ENCODE results near the gene SLC12A8.

SLC12A8 gene

DNA sequence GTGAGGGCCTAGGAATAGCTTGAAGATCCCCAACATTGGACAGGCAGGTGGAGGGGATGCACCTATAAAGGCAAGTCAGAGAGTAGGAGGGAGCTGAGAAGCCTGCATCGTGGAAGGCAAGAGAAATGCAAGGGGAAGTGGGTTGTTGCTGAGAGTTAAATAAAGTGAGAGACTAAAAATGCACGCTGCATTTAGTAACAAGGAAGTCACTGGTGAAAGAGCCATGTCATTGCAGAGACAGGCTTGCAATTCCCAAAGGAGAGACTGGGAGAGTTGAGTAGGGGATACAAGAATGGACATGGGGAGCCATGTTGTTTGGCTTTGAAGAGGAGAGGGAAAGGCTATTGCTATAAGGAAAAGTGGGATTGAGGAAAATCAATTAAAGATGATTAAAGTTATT is 79.7 kb downstream of the SLC12A8 start:
- Histone ChIP-seq H3K4me1 (ENCODE audit: control insufficient read depth in 2 of 2, insufficient read depth in 2 of 2, low read length in 2 of 2) (peaks cover 6% of the 10 kb centered on the region in 2 donors), H3K4me3 (ENCODE audit: low read length in 2 of 2) (no peak overlapping the region), H3K36me3 (ENCODE audit: control insufficient read depth in 2 of 2, insufficient read depth in 2 of 2, low read length in 2 of 2) (no peaks in the 10 kb centered on the region), H3K9me3 (ENCODE audit: control insufficient read depth in 2 of 2, low read length in 2 of 2) (no peaks in the 10 kb centered on the region), H3K27ac (ENCODE audit: low read depth in 2 of 2, low read length in 2 of 2) (no peak overlapping the region), H3K9ac (ENCODE audit: low read depth in 1 of 2, low read length in 2 of 2) (no peak overlapping the region), H3K27me3 (ENCODE audit: control insufficient read depth in 2 of 2, insufficient read depth in 2 of 2, low read length in 2 of 2) (no peaks in the 10 kb centered on the region)

DNA sequence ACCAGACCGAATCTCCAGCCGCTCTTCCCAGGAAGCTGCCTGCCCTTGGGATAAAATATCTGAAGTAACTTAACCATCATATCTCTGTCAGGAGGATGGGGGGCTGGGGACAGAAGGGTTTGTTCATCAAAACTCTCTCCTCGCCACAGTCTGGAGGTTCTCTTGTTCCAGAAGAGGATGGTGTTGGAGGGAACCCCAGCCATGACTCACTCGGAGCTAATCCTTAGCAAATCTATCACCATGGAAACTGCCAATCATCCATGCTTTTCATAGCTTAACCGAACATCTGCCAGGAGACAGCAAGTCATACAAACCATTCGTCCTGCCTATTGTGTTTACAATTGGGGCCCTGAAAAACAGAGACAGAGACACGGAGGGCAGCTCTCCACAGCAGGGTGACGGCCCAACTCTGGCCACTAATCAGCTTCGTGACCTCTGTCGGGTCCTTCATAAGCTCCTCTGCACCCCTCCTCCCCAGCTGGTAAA is 83.0 kb downstream of the SLC12A8 start:
- H3K9ac ChIP-seq (ENCODE audit: low read depth in 1 of 2, low read length in 2 of 2) = no peak overlapping the region

GRCh38 chr3:125128861-125129501 is 83.6 kb downstream of the SLC12A8 start:
- H3K9ac ChIP-seq (ENCODE audit: low read depth in 1 of 2, low read length in 2 of 2) = no peak overlapping the region
- H3K36me3 ChIP-seq (ENCODE audit: control insufficient read depth in 2 of 2, insufficient read depth in 2 of 2, low read length in 2 of 2) = no peaks in the 10 kb centered on the region
- H3K4me1 ChIP-seq (ENCODE audit: control insufficient read depth in 2 of 2, insufficient read depth in 2 of 2, low read length in 2 of 2) = peaks cover 6% of the 10 kb centered on the region in 2 donors
- peak overlapping the region; percentile 61 to 75 for H3K27ac ChIP-seq (ENCODE audit: low read depth in 2 of 2, low read length in 2 of 2)
- no peaks in the 10 kb centered on the region for H3K9me3 ChIP-seq (ENCODE audit: control insufficient read depth in 2 of 2, low read length in 2 of 2)
- no peak overlapping the region for H3K4me3 ChIP-seq (ENCODE audit: low read length in 2 of 2)
- H3K27me3 ChIP-seq (ENCODE audit: control insufficient read depth in 2 of 2, insufficient read depth in 2 of 2, low read length in 2 of 2) = no peaks in the 10 kb centered on the region

More for the DNA sequence above, 83.0 kb downstream of the SLC12A8 start:
- Histone ChIP-seq H3K36me3 (ENCODE audit: control insufficient read depth in 2 of 2, insufficient read depth in 2 of 2, low read length in 2 of 2) (no peaks in the 10 kb centered on the region), H3K27me3 (ENCODE audit: control insufficient read depth in 2 of 2, insufficient read depth in 2 of 2, low read length in 2 of 2) (no peaks in the 10 kb centered on the region), H3K4me3 (ENCODE audit: low read length in 2 of 2) (no peak overlapping the region), H3K9me3 (ENCODE audit: control insufficient read depth in 2 of 2, low read length in 2 of 2) (no peaks in the 10 kb centered on the region), H3K4me1 (ENCODE audit: control insufficient read depth in 2 of 2, insufficient read depth in 2 of 2, low read length in 2 of 2) (peaks cover 6% of the 10 kb centered on the region in 2 donors), H3K27ac (ENCODE audit: low read depth in 2 of 2, low read length in 2 of 2) (peak overlapping the region; percentile 61 to 75)

DNA sequence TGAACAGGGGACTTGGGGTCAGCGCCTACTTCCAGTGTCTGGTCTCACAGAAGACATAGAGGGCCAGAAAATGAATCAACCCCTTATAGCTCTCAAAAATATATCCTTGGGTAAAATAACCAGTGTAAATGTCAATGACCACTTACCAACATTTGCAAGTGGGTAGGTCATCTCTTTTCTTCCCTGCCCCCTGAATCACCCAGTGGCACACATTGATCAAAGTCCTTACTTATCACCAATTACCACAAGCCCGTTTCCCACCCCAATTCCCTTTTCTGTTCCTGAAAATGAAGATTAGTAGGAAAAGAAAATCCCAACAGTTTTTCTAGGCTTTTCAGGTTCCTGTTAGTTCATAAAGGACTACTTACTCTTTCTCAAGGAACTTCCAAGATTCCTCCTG is 86.2 kb downstream of the SLC12A8 start:
- peaks cover 6% of the 10 kb centered on the region in 2 donors for H3K4me1 ChIP-seq (ENCODE audit: control insufficient read depth in 2 of 2, insufficient read depth in 2 of 2, low read length in 2 of 2)
- no peak overlapping the region for H3K9ac ChIP-seq (ENCODE audit: low read depth in 1 of 2, low read length in 2 of 2)
- H3K4me3 ChIP-seq (ENCODE audit: low read length in 2 of 2) = no peak overlapping the region
- no peak overlapping the region for H3K27ac ChIP-seq (ENCODE audit: low read depth in 2 of 2, low read length in 2 of 2)
- no peaks in the 10 kb centered on the region for H3K36me3 ChIP-seq (ENCODE audit: control insufficient read depth in 2 of 2, insufficient read depth in 2 of 2, low read length in 2 of 2)
- H3K9me3 ChIP-seq (ENCODE audit: control insufficient read depth in 2 of 2, low read length in 2 of 2) = no peaks in the 10 kb centered on the region
- H3K27me3 ChIP-seq (ENCODE audit: control insufficient read depth in 2 of 2, insufficient read depth in 2 of 2, low read length in 2 of 2) = no peaks in the 10 kb centered on the region

DNA sequence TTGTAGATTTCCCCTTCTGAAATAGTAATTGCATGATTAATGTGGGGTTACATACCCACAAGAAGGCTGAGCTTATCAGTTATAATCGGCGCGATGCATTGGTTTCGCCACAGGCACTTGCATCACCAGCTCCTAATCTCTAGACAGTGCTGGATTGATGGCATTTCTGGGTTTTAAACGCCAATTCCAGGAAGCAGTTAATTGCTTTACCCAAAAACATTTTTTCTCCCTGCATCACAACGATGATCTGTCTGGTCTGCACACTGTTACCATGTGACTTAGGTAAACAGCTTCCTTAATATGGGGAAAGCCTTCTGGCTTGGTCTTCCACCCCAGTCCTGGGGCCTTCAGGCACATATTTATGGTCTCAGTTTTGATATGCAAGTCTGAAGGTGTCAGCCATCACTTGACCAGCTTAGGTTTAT is 86.7 kb downstream of the SLC12A8 start:
- H3K36me3 ChIP-seq (ENCODE audit: control insufficient read depth in 2 of 2, insufficient read depth in 2 of 2, low read length in 2 of 2) = no peaks in the 10 kb centered on the region
- H3K27ac ChIP-seq (ENCODE audit: low read depth in 2 of 2, low read length in 2 of 2) = no peak overlapping the region
- H3K4me3 ChIP-seq (ENCODE audit: low read length in 2 of 2) = no peak overlapping the region
- H3K9me3 ChIP-seq (ENCODE audit: control insufficient read depth in 2 of 2, low read length in 2 of 2) = no peaks in the 10 kb centered on the region
- no peak overlapping the region for H3K9ac ChIP-seq (ENCODE audit: low read depth in 1 of 2, low read length in 2 of 2)
- H3K27me3 ChIP-seq (ENCODE audit: control insufficient read depth in 2 of 2, insufficient read depth in 2 of 2, low read length in 2 of 2) = no peaks in the 10 kb centered on the region
- H3K4me1 ChIP-seq (ENCODE audit: control insufficient read depth in 2 of 2, insufficient read depth in 2 of 2, low read length in 2 of 2) = peaks cover 6% of the 10 kb centered on the region in 2 donors

- Histone ChIP-seq H3K27ac (ENCODE audit: low read depth in 2 of 2, low read length in 2 of 2) (no peak overlapping the region), H3K9ac (ENCODE audit: low read depth in 1 of 2, low read length in 2 of 2) (no peak overlapping the region), H3K9me3 (ENCODE audit: control insufficient read depth in 2 of 2, low read length in 2 of 2) (no peaks in the 10 kb centered on the region), H3K4me1 (ENCODE audit: control insufficient read depth in 2 of 2, insufficient read depth in 2 of 2, low read length in 2 of 2) (peaks cover 1 to 7% of the 10 kb centered on the region in 2 donors), H3K4me3 (ENCODE audit: low read length in 2 of 2) (no peak overlapping the region), H3K36me3 (ENCODE audit: control insufficient read depth in 2 of 2, insufficient read depth in 2 of 2, low read length in 2 of 2) (no peaks in the 10 kb centered on the region), H3K27me3 (ENCODE audit: control insufficient read depth in 2 of 2, insufficient read depth in 2 of 2, low read length in 2 of 2) (no peaks in the 10 kb centered on the region)
Observed at GRCh38 chr3:125123451-125124305, 88.9 kb downstream of the SLC12A8 start.

- Histone ChIP-seq H3K27me3 (ENCODE audit: control insufficient read depth in 2 of 2, insufficient read depth in 2 of 2, low read length in 2 of 2) (no peaks in the 10 kb centered on the region), H3K9me3 (ENCODE audit: control insufficient read depth in 2 of 2, low read length in 2 of 2) (no peaks in the 10 kb centered on the region), H3K36me3 (ENCODE audit: control insufficient read depth in 2 of 2, insufficient read depth in 2 of 2, low read length in 2 of 2) (no peaks in the 10 kb centered on the region), H3K4me3 (ENCODE audit: low read length in 2 of 2) (no peak overlapping the region), H3K27ac (ENCODE audit: low read depth in 2 of 2, low read length in 2 of 2) (peak overlapping the region in 1 of 2 donors; percentile 13), H3K4me1 (ENCODE audit: control insufficient read depth in 2 of 2, insufficient read depth in 2 of 2, low read length in 2 of 2) (peaks cover 0 to 7% of the 10 kb centered on the region in 2 donors), H3K9ac (ENCODE audit: low read depth in 1 of 2, low read length in 2 of 2) (no peak overlapping the region)
Observed at GRCh38 chr3:125121246-125122010, 91.1 kb downstream of the SLC12A8 start.

GRCh38 chr3:125120379-125121122 is 92.0 kb downstream of the SLC12A8 start:
- Histone ChIP-seq H3K9me3 (ENCODE audit: control insufficient read depth in 2 of 2, low read length in 2 of 2) (no peaks in the 10 kb centered on the region), H3K27me3 (ENCODE audit: control insufficient read depth in 2 of 2, insufficient read depth in 2 of 2, low read length in 2 of 2) (no peaks in the 10 kb centered on the region), H3K9ac (ENCODE audit: low read depth in 1 of 2, low read length in 2 of 2) (no peak overlapping the region), H3K4me1 (ENCODE audit: control insufficient read depth in 2 of 2, insufficient read depth in 2 of 2, low read length in 2 of 2) (peaks cover 4 to 12% of the 10 kb centered on the region in 2 donors), H3K27ac (ENCODE audit: low read depth in 2 of 2, low read length in 2 of 2) (no peak overlapping the region), H3K36me3 (ENCODE audit: control insufficient read depth in 2 of 2, insufficient read depth in 2 of 2, low read length in 2 of 2) (no peaks in the 10 kb centered on the region), H3K4me3 (ENCODE audit: low read length in 2 of 2) (no peak overlapping the region)

GRCh38 chr3:125119752-125120378 is 92.7 kb downstream of the SLC12A8 start:
- Histone ChIP-seq H3K9me3 (ENCODE audit: control insufficient read depth in 2 of 2, low read length in 2 of 2) (no peaks in the 10 kb centered on the region), H3K4me1 (ENCODE audit: control insufficient read depth in 2 of 2, insufficient read depth in 2 of 2, low read length in 2 of 2) (peaks cover 4 to 12% of the 10 kb centered on the region in 2 donors), H3K9ac (ENCODE audit: low read depth in 1 of 2, low read length in 2 of 2) (no peak overlapping the region), H3K4me3 (ENCODE audit: low read length in 2 of 2) (peak overlapping the region in 1 of 2 donors; percentile 26), H3K27ac (ENCODE audit: low read depth in 2 of 2, low read length in 2 of 2) (no peak overlapping the region), H3K36me3 (ENCODE audit: control insufficient read depth in 2 of 2, insufficient read depth in 2 of 2, low read length in 2 of 2) (no peaks in the 10 kb centered on the region), H3K27me3 (ENCODE audit: control insufficient read depth in 2 of 2, insufficient read depth in 2 of 2, low read length in 2 of 2) (no peaks in the 10 kb centered on the region)

Measured in mucosa of rectum (tissue), 2 donors.